Heart left ventricle (tissue), 16 donors: ENCODE measurements around the gene THSD1. TPM values are rescaled to one million over a fixed set of nuclear protein-coding genes. Genes with fewer than 3 reads are reported as not detected.

Experiments used
- ATAC-seq, 4 donors: fragments of 200-7000 bp; cut with Tn5 transposase; one replicate each; pipeline ENCODE4 v1.9.1; 2020 to 2022; ENCODE audit warnings: moderate library complexity in 4 of 4, mild to moderate bottlenecking in 3 of 4, moderate number of reproducible peaks in 1 of 4
- DNase-seq, 5 donors: peaks; one replicate each; pipeline ENCODE4 v3.0.0-alpha.2; 2020
- H3K27ac ChIP-seq, 12 donors: fragments of 200-600 bp; sonication (generic) in 4 of 12; one replicate each; pipeline versions ENCODE4 v1.5.0 to v1.8.0; 2016 to 2022; ENCODE audit warnings: mild to moderate bottlenecking in 2 of 12
- H3K27me3 ChIP-seq, 9 donors: fragments of 200-600 bp; sonication (generic) in 2 of 9; one replicate each; pipeline versions ENCODE4 v1.5.1 to v1.8.0; 2016 to 2022; ENCODE audit warnings: mild to moderate bottlenecking in 3 of 9
- H3K36me3 ChIP-seq, 9 donors: fragments of 200-600 bp; sonication (generic) in 2 of 9; one replicate each; pipeline versions ENCODE4 v1.5.0 to v1.8.0; 2018 to 2022; ENCODE audit warnings: mild to moderate bottlenecking in 2 of 9
- H3K4me1 ChIP-seq, 12 donors: fragments of 200-600 bp; sonication (generic) in 4 of 12; one replicate each; pipeline versions ENCODE4 v1.5.0 to v1.8.0; 2016 to 2022; ENCODE audit warnings: mild to moderate bottlenecking in 3 of 12
- H3K4me3 ChIP-seq, 12 donors: fragments of 200-600 bp; sonication (generic) in 4 of 12; one replicate each; pipeline versions ENCODE4 v1.5.0 to v1.8.0; 2017 to 2022; ENCODE audit warnings: mild to moderate bottlenecking in 9 of 12, moderate library complexity in 4 of 12
- H3K9me3 ChIP-seq, 12 donors: fragments of 200-600 bp; sonication (generic) in 4 of 12; one replicate each; pipeline versions ENCODE4 v1.5.0 to v1.8.0; 2016 to 2022; ENCODE audit warnings: mild to moderate bottlenecking in 1 of 12
- POLR2A ChIP-seq, 2 donors: fragments of 450-650 bp; IDR thresholded peaks; one replicate each; pipeline ENCODE4 v1.6.1; 2017; ENCODE audit warnings: antibody characterized with exemption in 2 of 2, mild to moderate bottlenecking in 2 of 2, moderate library complexity in 2 of 2
- WGBS, 4 donors: extraction: QIAGEN DNeasy Blood & Tissue Kit in 2 of 4; methylation state at CpG; one replicate each; pipeline versions ENCODE4 v1.1.5 to v1.1.7; 2013 to 2018; 5-methylcytosine and 5-hydroxymethylcytosine counted together
- intact Hi-C, 10 donors: fragments of 100-400 bp; cut with DNase I; formaldehyde crosslinking; loops; one replicate each; pipeline versions ENCODE4 v1.11.1 to v1.14.2; 2022
- polyA plus RNA-seq, 2 donors: library from polyadenylated mRNA; stranded (reverse); fragments of 200-250 nt; gene quantifications; one replicate each; pipeline ENCODE4 v1.2.3, GENCODE V29; 2013
- total RNA-seq, 9 donors: library from RNA; depleted of rRNA in 2 of 9; stranded (reverse); fragments of >200 nt in 2 of 9; fragmentation: NEBNext Ultra II Directional in 3 of 9; extraction: Animal tissue kit (Norgen Biotek cat#: 25700) in 3 of 9; gene quantifications; one replicate each; pipeline versions ENCODE4 v1.1.0 to v1.2.4, GENCODE V29; 2016 to 2023
- TF ChIP-seq, protein P1 (sequence below), 12 donors: fragments of 200-600 bp; sonication (generic) in 4 of 12; IDR thresholded peaks; one replicate each; pipeline versions ENCODE4 v1.5.0 to v1.8.0; 2018 to 2022; ENCODE audit warnings: antibody characterized with exemption in 12 of 12, mild to moderate bottlenecking in 5 of 12
- donor health status: ischemic (EF 13 %, LVEDD 7.1; RV severe dilation, severe dysfunction).
- donor health status: healthy with polysubstance abuse.
- donor health status: DM: no; HTN: yes; CAD: no.
- donor health status: DM: no; HTN: no; CAD: no.
- donor health status: ischemic (EF 25% LVEDD 6.9; RV normal size, moderate dysfunction).
- donor health status: ischemic (EF 25% LVEDD 5.7; RV mildly dilated, moderate dysfunction).
- donor health status: healthy.
- donor health status: DM: yes; HTN: yes; CAD: no.
- donor health status: ischemic (EF 35%, LVEDD 5.7; RV mildly dilated, moderate dysfunction).
- donor health status: nonischemic (EF 11% LVEDD 7.7; RV severe dilation, severe dysfunction).
- donor health status: DM: yes; HTN: yes; CAD: no.
- donor health status: PGD.
- donor health status: ischemic (EF 29% LVEDD 5.4; RV normal size, mild dysfunction).
- donor health status: nonischemic (EF 23%, LVEDD 6.1; RV moderate dilation, normal function).

THSD1 gene
- total and polyA plus RNA-seq, 11 donors = 2.7 to 10.1 (median 6.4) TPM

DNA sequence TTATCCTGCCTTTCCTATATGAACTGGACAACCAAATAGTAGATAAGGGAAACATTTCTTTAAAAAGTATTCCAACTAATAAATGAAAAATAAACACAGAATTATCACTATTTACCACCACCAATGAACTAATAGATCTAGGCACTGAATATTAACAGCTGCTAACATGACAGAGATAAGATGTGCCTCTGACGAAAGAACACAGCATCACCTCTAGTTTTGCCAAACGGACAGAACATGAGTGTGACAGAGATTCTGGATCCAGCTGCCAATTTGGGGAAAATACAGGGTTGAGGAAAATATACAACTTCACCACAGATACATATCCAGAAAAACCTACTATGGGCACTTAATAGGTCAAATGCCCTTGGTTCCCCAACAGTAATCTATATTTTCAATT, 26.5 kb upstream of the THSD1 start:
- H3K4me3 ChIP-seq = no peak overlapping the region
- peaks cover 0 to 96% (median 85%) of the 10 kb centered on the region in 9 donors for H3K36me3 ChIP-seq
- no peaks in the 10 kb centered on the region for H3K27me3 ChIP-seq
- peaks cover 0 to 36% (median 20%) of the 10 kb centered on the region in 12 donors for H3K4me1 ChIP-seq
- DNase-seq (no peak), ATAC-seq (no peak)
- 48 to 57% (median 56%) methylated on average over 2 of the region's 2 CpGs for WGBS, 4 donors
- TF ChIP-seq, protein P1, sequence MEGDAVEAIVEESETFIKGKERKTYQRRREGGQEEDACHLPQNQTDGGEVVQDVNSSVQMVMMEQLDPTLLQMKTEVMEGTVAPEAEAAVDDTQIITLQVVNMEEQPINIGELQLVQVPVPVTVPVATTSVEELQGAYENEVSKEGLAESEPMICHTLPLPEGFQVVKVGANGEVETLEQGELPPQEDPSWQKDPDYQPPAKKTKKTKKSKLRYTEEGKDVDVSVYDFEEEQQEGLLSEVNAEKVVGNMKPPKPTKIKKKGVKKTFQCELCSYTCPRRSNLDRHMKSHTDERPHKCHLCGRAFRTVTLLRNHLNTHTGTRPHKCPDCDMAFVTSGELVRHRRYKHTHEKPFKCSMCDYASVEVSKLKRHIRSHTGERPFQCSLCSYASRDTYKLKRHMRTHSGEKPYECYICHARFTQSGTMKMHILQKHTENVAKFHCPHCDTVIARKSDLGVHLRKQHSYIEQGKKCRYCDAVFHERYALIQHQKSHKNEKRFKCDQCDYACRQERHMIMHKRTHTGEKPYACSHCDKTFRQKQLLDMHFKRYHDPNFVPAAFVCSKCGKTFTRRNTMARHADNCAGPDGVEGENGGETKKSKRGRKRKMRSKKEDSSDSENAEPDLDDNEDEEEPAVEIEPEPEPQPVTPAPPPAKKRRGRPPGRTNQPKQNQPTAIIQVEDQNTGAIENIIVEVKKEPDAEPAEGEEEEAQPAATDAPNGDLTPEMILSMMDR (IDR thresholded peaks at IDR 0.05) = no peak
- TF ChIP-seq POLR2A (IDR thresholded peaks at IDR 0.05) = no peak
- no peaks in the 10 kb centered on the region for H3K9me3 ChIP-seq
- peak overlapping the region in 2 of 12 donors; percentile 40 to 48 for H3K27ac ChIP-seq
- intact Hi-C loops = no loop called here

DNA sequence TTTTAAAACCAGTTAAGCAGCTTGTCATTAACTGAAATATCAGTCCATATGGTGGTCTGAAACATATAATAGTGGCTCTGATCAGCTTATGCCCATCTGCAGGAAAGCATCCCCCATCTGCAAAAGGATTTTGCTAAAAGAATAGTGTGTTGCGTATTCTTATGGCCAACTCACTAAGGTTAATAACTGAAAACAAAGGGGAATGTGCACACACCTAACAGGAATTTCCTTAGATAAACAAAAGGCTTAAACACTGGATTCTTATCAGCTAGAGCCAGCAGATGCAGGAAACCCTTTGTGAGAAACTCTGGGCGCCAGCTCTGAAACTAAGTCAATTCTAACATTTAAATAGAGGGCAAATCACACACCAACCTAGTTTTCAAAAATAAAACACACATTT, 22.3 kb upstream of the THSD1 start:
- intact Hi-C loops = loop anchor here in 2 of 10 donors (2.0 kb wide), 2 partner anchors 19 to 21 kb away; partner anchors contain the start of gene THSD1 (in 1 of the 2)
- ATAC-seq = peak in 3 of 4 donors; percentile 57 to 92 (median 66)
- Histone ChIP-seq H3K4me3 (no peak overlapping the region), H3K27ac (peak overlapping the region in 9 of 12 donors; percentile 25 to 70 (median 38)), H3K9me3 (no peaks in the 10 kb centered on the region), H3K4me1 (peaks cover 0 to 21% (median 14%) of the 10 kb centered on the region in 12 donors), H3K36me3 (peaks cover 0 to 97% (median 87%) of the 10 kb centered on the region in 9 donors), H3K27me3 (no peaks in the 10 kb centered on the region)
- peak in 1 of 5 donors; percentile 36 for DNase-seq
- WGBS, 4 donors = 65 to 76% (median 71%) methylated on average over 2 of the region's 2 CpGs
- TF ChIP-seq, protein P1 (IDR thresholded peaks at IDR 0.05) = no peak
- TF ChIP-seq POLR2A (IDR thresholded peaks at IDR 0.05) = no peak

DNA sequence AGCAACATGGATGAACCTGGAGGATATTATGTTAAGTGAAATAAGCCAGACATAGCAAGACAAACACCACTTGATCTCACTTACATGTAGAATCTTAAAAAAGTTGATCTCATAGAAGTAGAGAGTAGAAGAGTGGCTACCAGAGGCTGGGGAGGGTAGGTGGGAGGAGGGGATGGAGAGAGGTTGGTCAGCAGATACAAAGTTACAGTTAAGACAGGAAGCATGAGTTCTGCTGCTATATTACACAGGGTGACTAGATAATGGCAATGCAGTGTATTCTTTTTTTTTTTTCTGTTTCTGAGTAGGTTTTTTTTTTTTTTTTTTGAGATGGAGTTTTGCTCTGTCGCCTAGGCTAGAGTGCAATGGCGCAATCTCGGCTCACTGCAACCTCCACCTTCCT, 15.2 kb upstream of the THSD1 start:
- Histone ChIP-seq H3K36me3 (peaks cover 0 to 99% (median 98%) of the 10 kb centered on the region in 9 donors), H3K9me3 (no peaks in the 10 kb centered on the region), H3K27ac (no peak overlapping the region), H3K4me3 (no peak overlapping the region), H3K4me1 (peaks cover 0 to 13% (median 0%) of the 10 kb centered on the region in 12 donors), H3K27me3 (no peaks in the 10 kb centered on the region)
- no peak for DNase-seq
- WGBS, 4 donors = 87 to 98% (median 93%) methylated on average over 3 of the region's 3 CpGs
- no peak for ATAC-seq
- intact Hi-C loops = no loop called here
- TF ChIP-seq, protein P1 (IDR thresholded peaks at IDR 0.05) = no peak
- TF ChIP-seq POLR2A (IDR thresholded peaks at IDR 0.05) = no peak

DNA sequence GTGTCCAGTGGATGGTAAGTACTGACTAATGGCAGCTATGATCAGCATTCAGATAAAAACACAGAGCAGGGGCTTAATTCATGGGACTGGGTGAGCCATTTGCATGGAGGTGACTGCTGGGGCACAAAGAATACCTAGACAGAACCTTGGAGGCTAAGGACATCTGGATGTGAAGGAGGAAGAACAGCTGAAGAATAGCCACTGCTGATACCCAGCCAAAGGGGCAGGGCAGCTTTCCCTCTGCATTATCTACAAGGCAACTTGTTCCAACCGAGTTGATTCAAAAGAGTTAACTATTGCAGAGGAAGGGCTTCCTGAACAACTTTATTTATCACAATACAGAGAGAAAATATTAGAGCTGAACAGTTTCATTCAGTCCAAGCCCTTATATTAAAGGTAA, 13.1 kb upstream of the THSD1 start:
- no peak overlapping the region for H3K4me3 ChIP-seq
- no peak for DNase-seq
- peak overlapping the region in 3 of 12 donors; percentile 5 to 25 (median 20) for H3K27ac ChIP-seq
- peaks cover 0 to 13% (median 0%) of the 10 kb centered on the region in 12 donors for H3K4me1 ChIP-seq
- TF ChIP-seq, protein P1 (IDR thresholded peaks at IDR 0.05) = no peak
- no peak for TF ChIP-seq POLR2A (IDR thresholded peaks at IDR 0.05)
- H3K27me3 ChIP-seq = no peaks in the 10 kb centered on the region
- peaks cover 0 to 99% (median 97%) of the 10 kb centered on the region in 9 donors for H3K36me3 ChIP-seq
- peak in 2 of 4 donors; percentile 20 to 30 for ATAC-seq
- 0 to 35% (median 7%) methylated on average over 1 of the region's 1 CpG for WGBS, 4 donors
- intact Hi-C loops = no loop called here
- no peaks in the 10 kb centered on the region for H3K9me3 ChIP-seq
